SH-SY5Y (cell line): ENCODE measurements around the gene TBRG4.

Experiments used
- GATA2 ChIP-seq: IDR thresholded peaks from 2 replicates; pipeline ENCODE4 v1.6.1; 2011; ENCODE audit warnings: mild to moderate bottlenecking, low read depth, low read length
- GATA3 ChIP-seq: IDR thresholded peaks from 2 replicates; pipeline ENCODE4 v1.6.1; 2011; ENCODE audit warnings: low read depth, mild to moderate bottlenecking, low read length, moderate library complexity

GRCh38 chr7:45153233-45153632 lies 41.7 kb upstream of the TBRG4 start:
- TF ChIP-seq GATA2 (no peak), GATA3 (no peak)
